Neural cell (in vitro differentiated cells): ENCODE data around the gene CDKAL1. TPM values are rescaled to one million over a fixed set of nuclear protein-coding genes. Genes with fewer than 3 reads are reported as not detected.

ENCODE experiments used
- H2AFZ ChIP-seq: fragments of 200-600, 300-800 bp; sonication (generic), shearing (Covaris generic); 2 replicates; pipeline ENCODE4 v1.6.0; 2014; ENCODE audit warnings: low read depth, mild to moderate bottlenecking, antibody characterized with exemption, low read length, moderate library complexity
- H3F3A ChIP-seq: fragments of 200-600 bp; shearing (Covaris generic); 2 replicates; pipeline ENCODE4 v1.6.1; 2016; ENCODE audit warnings: mild to moderate bottlenecking, moderate library complexity, mixed read lengths, antibody characterized with exemption, low read length; ENCODE audit not compliant: insufficient read depth, poor library complexity, severe bottlenecking
- H3K27ac ChIP-seq: fragments of 200-600, 300-800 bp; sonication (generic), shearing (Covaris generic); 2 replicates; pipeline ENCODE4 v1.5.1; 2014; ENCODE audit warnings: mild to moderate bottlenecking, low read length, moderate library complexity
- H3K27me3 ChIP-seq: fragments of 300-800, 200-600 bp; sonication (generic), shearing (Covaris generic); 2 replicates; pipeline ENCODE4 v1.6.0; 2014; ENCODE audit warnings: mild to moderate bottlenecking, low read depth, low read length, moderate library complexity; ENCODE audit not compliant: insufficient read depth
- H3K36me3 ChIP-seq: fragments of 300-800, 200-600 bp; sonication (generic), shearing (Covaris generic); 2 replicates; pipeline ENCODE4 v1.5.1; 2014; ENCODE audit warnings: mild to moderate bottlenecking, antibody characterized with exemption, low read length, moderate library complexity; ENCODE audit not compliant: insufficient read depth
- H3K4me2 ChIP-seq: fragments of 300-800, 200-600 bp; sonication (generic), shearing (Covaris generic); 2 replicates; pipeline ENCODE4 v1.6.0; 2014; ENCODE audit warnings: mild to moderate bottlenecking, low read length
- H3K4me3 ChIP-seq: fragments of 300-800, 200-600 bp; sonication (generic), shearing (Covaris generic); 2 replicates; pipeline ENCODE4 v1.5.1; 2014; ENCODE audit warnings: mild to moderate bottlenecking, low read length, moderate library complexity
- H3K79me2 ChIP-seq: fragments of 200-600 bp; shearing (Covaris generic); replicated peaks from 2 replicates; pipeline ENCODE4 v1.6.0; 2014; ENCODE audit warnings: mild to moderate bottlenecking, low read length, moderate library complexity; ENCODE audit not compliant: insufficient read depth
- H3K9ac ChIP-seq: fragments of 300-800, 200-600 bp; sonication (generic), shearing (Covaris generic); 2 replicates; pipeline ENCODE4 v1.6.1; 2016; ENCODE audit warnings: mild to moderate bottlenecking, low read length, mixed read lengths
- H3K9me2 ChIP-seq: fragments of 200-600 bp; shearing (Covaris generic); 2 replicates; pipeline ENCODE4 v1.6.1; 2016; ENCODE audit warnings: mild to moderate bottlenecking, low read length, mixed read lengths; ENCODE audit not compliant: insufficient read depth
- H3K9me3 ChIP-seq: fragments of 200-600, 300-800 bp; sonication (generic), shearing (Covaris generic); 2 replicates; pipeline ENCODE4 v1.6.1; 2016; ENCODE audit warnings: mild to moderate bottlenecking, mixed run types, low read length, moderate library complexity, mixed read lengths
- H4K20me1 ChIP-seq: fragments of 200-600 bp; shearing (Covaris generic); 2 replicates; pipeline ENCODE4 v1.6.1; 2016; ENCODE audit warnings: mild to moderate bottlenecking, mixed run types; ENCODE audit not compliant: insufficient read depth
- CTCF ChIP-seq: fragments of 450-650 bp; IDR thresholded peaks from 2 replicates; pipeline ENCODE4 v1.5.1; 2014; ENCODE audit warnings: antibody characterized with exemption, mild to moderate bottlenecking, moderate library complexity; ENCODE audit not compliant: poor library complexity, severe bottlenecking
- EP300 ChIP-seq: fragments of 450-650 bp; conservative IDR thresholded peaks from 2 replicates; pipeline ENCODE4 v1.6.1; 2014; ENCODE audit warnings: antibody characterized with exemption, mild to moderate bottlenecking, moderate library complexity; ENCODE audit not compliant: poor library complexity, severe bottlenecking
- EZH2 ChIP-seq: fragments of 200-600, 300-800 bp; shearing (Covaris generic), sonication (generic); IDR thresholded peaks from 2 replicates; pipeline ENCODE4 v1.6.1; 2014; ENCODE audit warnings: antibody characterized with exemption, low read length, borderline replicate concordance, mild to moderate bottlenecking; ENCODE audit not compliant: insufficient read depth, poor library complexity, severe bottlenecking
- MXI1 ChIP-seq: fragments of 450-650 bp; conservative IDR thresholded peaks from 2 replicates; pipeline ENCODE4 v1.6.1; 2014; ENCODE audit warnings: antibody characterized with exemption, mild to moderate bottlenecking; ENCODE audit not compliant: poor library complexity, severe bottlenecking
- POLR2AphosphoS5 ChIP-seq: IDR thresholded peaks from 2 replicates; pipeline ENCODE4 v1.6.1; 2012
- RAD21 ChIP-seq: fragments of 450-650 bp; conservative IDR thresholded peaks from 2 replicates; pipeline ENCODE4 v1.6.1; 2014; ENCODE audit warnings: antibody characterized with exemption, mild to moderate bottlenecking, moderate library complexity
- REST ChIP-seq: IDR thresholded peaks from 2 replicates; pipeline ENCODE4 v1.6.1; 2012; ENCODE audit warnings: borderline replicate concordance
- SMC3 ChIP-seq: fragments of 450-650 bp; conservative IDR thresholded peaks from 2 replicates; pipeline ENCODE4 v1.6.1; 2014; ENCODE audit warnings: antibody characterized with exemption, mild to moderate bottlenecking, moderate library complexity; ENCODE audit not compliant: poor library complexity
- TAF1 ChIP-seq: IDR thresholded peaks from 2 replicates; pipeline ENCODE4 v1.6.1; 2012; ENCODE audit warnings: low read depth
- polyA plus RNA-seq: library from polyadenylated mRNA; depleted of rRNA; stranded (reverse); fragments of >200 nt; gene quantifications from 2 replicates; pipeline ENCODE4 v1.2.3, GENCODE V29; 2014

CDKAL1 gene
- polyA plus RNA-seq, 1 donor from 2014 or later, result 10.7 TPM

- TF ChIP-seq POLR2AphosphoS5, result no peak
These were observed 533.3 kb downstream of the CDKAL1 start for GRCh38 chr6:21067521-21067920.

GRCh38 chr6:21070620-21071019, 536.4 kb downstream of the CDKAL1 start:
- TF ChIP-seq POLR2AphosphoS5 (no peak), EZH2 (no peak), REST (no peak), EP300 (no peak)
- Histone ChIP-seq H3K36me3 (no peaks in the 10 kb centered on the region), H3K27me3 (no peaks in the 10 kb centered on the region), H3F3A (no peaks in the 10 kb centered on the region), H3K9me2 (no peaks in the 10 kb centered on the region), H4K20me1 (no peaks in the 10 kb centered on the region), H3K4me2 (no peak overlapping the region), H3K79me2 (no peaks in the 10 kb centered on the region), H3K27ac (no peak overlapping the region), H2AFZ (no peak overlapping the region), H3K4me3 (no peak overlapping the region), H3K9me3 (no peaks in the 10 kb centered on the region), H3K9ac (no peak overlapping the region)

More at GRCh38 chr6:21067521-21067920, 533.3 kb downstream of the CDKAL1 start:
- Histone ChIP-seq H4K20me1 (no peaks in the 10 kb centered on the region), H3F3A (no peaks in the 10 kb centered on the region), H3K27ac (no peak overlapping the region), H3K9ac (no peak overlapping the region), H3K36me3 (no peaks in the 10 kb centered on the region), H3K9me2 (no peaks in the 10 kb centered on the region), H3K9me3 (no peaks in the 10 kb centered on the region), H2AFZ (no peak overlapping the region), H3K79me2 (no peaks in the 10 kb centered on the region), H3K4me2 (no peak overlapping the region), H3K27me3 (no peaks in the 10 kb centered on the region), H3K4me3 (no peak overlapping the region)

- Histone ChIP-seq H3K4me2 (no peak overlapping the region), H3F3A (no peaks in the 10 kb centered on the region), H3K79me2 (no peaks in the 10 kb centered on the region), H3K27me3 (no peaks in the 10 kb centered on the region), H3K36me3 (no peaks in the 10 kb centered on the region), H4K20me1 (no peaks in the 10 kb centered on the region), H3K9me3 (no peaks in the 10 kb centered on the region), H3K27ac (no peak overlapping the region), H3K9me2 (no peaks in the 10 kb centered on the region), H2AFZ (no peak overlapping the region), H3K9ac (no peak overlapping the region), H3K4me3 (no peak overlapping the region)
- TF ChIP-seq CTCF (no peak), REST (no peak), POLR2AphosphoS5 (no peak), EZH2 (no peak), RAD21 (no peak), EP300 (no peak), SMC3 (no peak), MXI1 (no peak), TAF1 (no peak)
These were observed 537.7 kb downstream of the CDKAL1 start for GRCh38 chr6:21071780-21072468.
